ENCODE data around the gene DPCD. TPM values are rescaled to one million over a fixed set of nuclear protein-coding genes. Genes with fewer than 3 reads are reported as not detected.
A peak's percentile ranks its signal among the peaks of the same experiment; 100 is the strongest.

The DPCD gene
- total and polyA plus RNA-seq, 2 of the 8 experiments (the other 6 are each of a cell fraction or from before 2014, with no cell fraction given), result 21.2 to 31.4 TPM

- no peak for TF ChIP-seq ATF2 (IDR thresholded peaks at IDR 0.05; ENCODE audit: low read length)
- peak; percentile 44; the same call in 1 of the 2 replicates for TF ChIP-seq CREB1 (IDR thresholded peaks at IDR 0.05)
- peak; percentile 29; the same call in 1 of the 2 replicates for TF ChIP-seq TBP (IDR thresholded peaks at IDR 0.05; ENCODE audit: low read depth, low read length)
- no peak for TF ChIP-seq CBX8 (IDR thresholded peaks at IDR 0.05; ENCODE audit: borderline replicate concordance, low read depth, low read length)
These were observed at the start of gene DPCD, which contains the start of gene POLL (continued) for GRCh38 chr10:101587725-101588653.

Data from H1 (cell line).